Lung (tissue), 12 donors: Measurements from ENCODE around the gene C9orf85. TPM values are rescaled to one million over a fixed set of nuclear protein-coding genes. Genes with fewer than 3 reads are reported as not detected.

Source experiments
- ATAC-seq: fragments of 200-7000 bp; cut with Tn5 transposase; one replicate; pipeline ENCODE4 v1.9.1; 2020; ENCODE audit warnings: moderate number of reproducible peaks; ENCODE audit not compliant: insufficient read depth, low FRiP score
- DNase-seq, 3 donors: peaks; one replicate each; pipeline ENCODE4 v3.0.0-alpha.2; 2013 to 2017
- H3K27ac ChIP-seq, 2 donors: one replicate each; pipeline ENCODE4 v1.5.1; 2013; ENCODE audit warnings: mild to moderate bottlenecking in 2 of 2, moderate library complexity in 2 of 2, control low read depth in 1 of 2, inconsistent platforms in 1 of 2, low read depth in 1 of 2, low read length in 1 of 2
- H3K27me3 ChIP-seq, 3 donors: one replicate each; pipeline ENCODE4 v1.5.1; 2013; ENCODE audit warnings: low read length in 2 of 3; ENCODE audit not compliant: control insufficient read depth in 3 of 3, insufficient read depth in 3 of 3
- H3K36me3 ChIP-seq, 4 donors: one replicate each; pipeline ENCODE4 v1.5.1; 2013; ENCODE audit warnings: low read length in 4 of 4, mild to moderate bottlenecking in 1 of 4, moderate library complexity in 1 of 4; ENCODE audit not compliant: control insufficient read depth in 4 of 4, insufficient read depth in 4 of 4
- H3K4me1 ChIP-seq, 5 donors: one replicate each; pipeline ENCODE4 v1.5.1; 2013; ENCODE audit warnings: low read length in 5 of 5, mild to moderate bottlenecking in 2 of 5, moderate library complexity in 1 of 5; ENCODE audit not compliant: control insufficient read depth in 5 of 5, insufficient read depth in 5 of 5
- H3K4me3 ChIP-seq: one replicate; pipeline ENCODE4 v1.5.1; 2013; ENCODE audit warnings: mild to moderate bottlenecking, control low read depth, moderate library complexity
- H3K9ac ChIP-seq, 2 donors: one replicate each; pipeline ENCODE4 v1.5.1; 2013; ENCODE audit warnings: low read length in 2 of 2, control low read depth in 1 of 2; ENCODE audit not compliant: insufficient read depth in 1 of 2
- H3K9me3 ChIP-seq, 4 donors: one replicate each; pipeline ENCODE4 v1.5.1; 2013; ENCODE audit warnings: low read length in 3 of 4, mild to moderate bottlenecking in 1 of 4, moderate library complexity in 1 of 4; ENCODE audit not compliant: control insufficient read depth in 4 of 4, insufficient read depth in 3 of 4
- WGBS, 2 donors: extraction: QIAGEN DNeasy Blood & Tissue Kit; methylation state at CpG; one replicate each; pipeline ENCODE4 v1.1.7; 2013; 5-methylcytosine and 5-hydroxymethylcytosine counted together
- polyA plus RNA-seq, 2 donors: library from polyadenylated mRNA; stranded (reverse); fragments of 200-250 nt; gene quantifications; one replicate each; pipeline ENCODE4 v1.2.1, GENCODE V29; 2013
- total RNA-seq, 2 donors: library from RNA; depleted of rRNA in 1 of 2; stranded (reverse); fragments of >200 nt in 1 of 2; gene quantifications; one replicate each; pipeline ENCODE4 v1.2.1, GENCODE V29; 2014 to 2021
- TF ChIP-seq, protein P1 (sequence below): IDR thresholded peaks from 2 replicates; pipeline ENCODE4 v1.5.1; 2012; ENCODE audit warnings: mild to moderate bottlenecking; ENCODE audit errors: control extremely low read depth, extremely low read depth
- donor health status: control.
- donor health status: control.
- donor health status: Bipolar disorder and iron deficiency.
- donor health status: healthy.
- donor health status: DM: yes; HTN: yes; CAD: no.

C9orf85 gene
- total and polyA plus RNA-seq, 4 donors, result 6.1 to 17.3 (median 7.9) TPM

GRCh38 chr9:71911908-71912335, 483 bp downstream of the C9orf85 start:
- peaks cover 3 to 16% (median 6%) of the 10 kb centered on the region in 5 donors for H3K4me1 ChIP-seq
- no peaks in the 10 kb centered on the region for H3K36me3 ChIP-seq
- TF ChIP-seq, protein P1, sequence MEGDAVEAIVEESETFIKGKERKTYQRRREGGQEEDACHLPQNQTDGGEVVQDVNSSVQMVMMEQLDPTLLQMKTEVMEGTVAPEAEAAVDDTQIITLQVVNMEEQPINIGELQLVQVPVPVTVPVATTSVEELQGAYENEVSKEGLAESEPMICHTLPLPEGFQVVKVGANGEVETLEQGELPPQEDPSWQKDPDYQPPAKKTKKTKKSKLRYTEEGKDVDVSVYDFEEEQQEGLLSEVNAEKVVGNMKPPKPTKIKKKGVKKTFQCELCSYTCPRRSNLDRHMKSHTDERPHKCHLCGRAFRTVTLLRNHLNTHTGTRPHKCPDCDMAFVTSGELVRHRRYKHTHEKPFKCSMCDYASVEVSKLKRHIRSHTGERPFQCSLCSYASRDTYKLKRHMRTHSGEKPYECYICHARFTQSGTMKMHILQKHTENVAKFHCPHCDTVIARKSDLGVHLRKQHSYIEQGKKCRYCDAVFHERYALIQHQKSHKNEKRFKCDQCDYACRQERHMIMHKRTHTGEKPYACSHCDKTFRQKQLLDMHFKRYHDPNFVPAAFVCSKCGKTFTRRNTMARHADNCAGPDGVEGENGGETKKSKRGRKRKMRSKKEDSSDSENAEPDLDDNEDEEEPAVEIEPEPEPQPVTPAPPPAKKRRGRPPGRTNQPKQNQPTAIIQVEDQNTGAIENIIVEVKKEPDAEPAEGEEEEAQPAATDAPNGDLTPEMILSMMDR, result no peak
- peak overlapping the region; percentile 84 to 85 for H3K27ac ChIP-seq
- peak overlapping the region; percentile 85 for H3K4me3 ChIP-seq
- 0 to 1% methylated on average over 9 of the region's 9 CpGs for WGBS, 2 donors
- DNase-seq (peak in 1 of 3 donors; percentile 75), ATAC-seq (no peak)
- H3K9ac ChIP-seq, result peak overlapping the region; percentile 69 to 93
- no peaks in the 10 kb centered on the region for H3K27me3 ChIP-seq
- no peaks in the 10 kb centered on the region for H3K9me3 ChIP-seq

DNA sequence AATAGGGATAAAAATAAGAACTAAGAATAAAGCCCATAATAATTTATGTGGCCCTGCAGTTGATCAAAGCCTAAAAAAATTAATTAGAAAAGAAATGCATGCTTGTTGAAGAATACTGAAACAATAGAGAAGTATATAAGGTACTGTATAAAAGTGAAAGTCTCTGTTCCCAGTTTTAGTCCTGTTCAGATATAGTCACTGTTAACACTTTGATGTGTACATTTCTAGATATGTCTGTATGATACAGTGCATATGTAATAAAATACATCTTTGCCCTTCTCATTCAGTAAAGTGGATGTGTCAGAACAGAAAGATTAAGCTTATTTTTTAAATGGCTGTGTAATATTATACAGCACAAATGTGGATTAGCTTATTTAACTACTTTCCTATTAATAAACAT, 4.1 kb downstream of the C9orf85 start:
- Histone ChIP-seq H3K27me3 (no peaks in the 10 kb centered on the region), H3K4me1 (peaks cover 0 to 11% (median 0%) of the 10 kb centered on the region in 5 donors), H3K9me3 (no peaks in the 10 kb centered on the region), H3K4me3 (no peak overlapping the region), H3K36me3 (peaks cover 0 to 1% (median 0%) of the 10 kb centered on the region in 4 donors), H3K27ac (no peak overlapping the region), H3K9ac (no peak overlapping the region)
- ATAC-seq, result no peak
- TF ChIP-seq, protein P1, result no peak
- no peak for DNase-seq

- Histone ChIP-seq H3K4me3 (no peak overlapping the region), H3K4me1 (peaks cover 0 to 11% (median 0%) of the 10 kb centered on the region in 5 donors), H3K27ac (no peak overlapping the region), H3K27me3 (no peaks in the 10 kb centered on the region), H3K36me3 (peaks cover 0 to 1% (median under 1%) of the 10 kb centered on the region in 4 donors), H3K9me3 (no peaks in the 10 kb centered on the region), H3K9ac (no peak overlapping the region)
- TF ChIP-seq, protein P1, result no peak
- no peak for DNase-seq
- ATAC-seq, result no peak
These were observed 5.5 kb downstream of the C9orf85 start for GRCh38 chr9:71916834-71917534.
